Mesendoderm (in vitro differentiated cells): ENCODE results near the gene RERE.
"Not testable (repeated sequence)": the region's sequence is repeated elsewhere in the genome, so short reads cannot be mapped to it uniquely, and the experiment has no call there.

ENCODE experiments used
- DNase-seq: peaks from one replicate; pipeline ENCODE4 v3.0.0; 2013
- H2AK5ac ChIP-seq: 2 replicates; pipeline ENCODE4 v1.6.1; 2013; ENCODE audit warnings: low read length, inconsistent platforms
- H2BK120ac ChIP-seq: 2 replicates; pipeline ENCODE4 v1.6.1; 2013; ENCODE audit warnings: low read depth, mild to moderate bottlenecking, low read length, moderate library complexity, mixed read lengths
- H2BK15ac ChIP-seq: replicated peaks from 2 replicates; pipeline ENCODE4 v1.6.1; 2013; ENCODE audit warnings: low read depth, mild to moderate bottlenecking, moderate library complexity
- H2BK5ac ChIP-seq: 2 replicates; pipeline ENCODE4 v1.6.1; 2013; ENCODE audit warnings: low read length, inconsistent platforms
- H3K18ac ChIP-seq: 2 replicates; pipeline ENCODE4 v1.6.1; 2013; ENCODE audit warnings: mild to moderate bottlenecking, low read length, mixed read lengths
- H3K23ac ChIP-seq: one replicate; pipeline ENCODE4 v1.6.1; 2013; ENCODE audit warnings: low read length
- H3K27ac ChIP-seq: 2 replicates; pipeline ENCODE4 v1.5.1; 2013; ENCODE audit warnings: low read depth, mild to moderate bottlenecking, inconsistent platforms, low read length, moderate library complexity
- H3K27me3 ChIP-seq: 2 replicates; pipeline ENCODE4 v1.6.1; 2013; ENCODE audit warnings: low read length, control low read depth, mild to moderate bottlenecking, inconsistent platforms; ENCODE audit not compliant: insufficient read depth, poor library complexity
- H3K36me3 ChIP-seq: 2 replicates; pipeline ENCODE4 v1.6.1; 2013; ENCODE audit warnings: low read length, inconsistent platforms; ENCODE audit not compliant: control insufficient read depth, insufficient read depth
- H3K4ac ChIP-seq: one replicate; pipeline ENCODE4 v1.6.1; 2013; ENCODE audit warnings: low read depth, mild to moderate bottlenecking, low read length, moderate library complexity
- H3K4me1 ChIP-seq: 2 replicates; pipeline ENCODE4 v1.6.1; 2013; ENCODE audit warnings: low read depth, low read length, inconsistent platforms; ENCODE audit not compliant: control insufficient read depth
- H3K4me2 ChIP-seq: 2 replicates; pipeline ENCODE4 v1.6.1; 2013; ENCODE audit warnings: low read length
- H3K4me3 ChIP-seq: 2 replicates; pipeline ENCODE4 v1.5.1; 2013; ENCODE audit warnings: mild to moderate bottlenecking, low read length
- H3K56ac ChIP-seq: one replicate; pipeline ENCODE4 v1.6.1; 2013; ENCODE audit warnings: low read length
- H3K79me1 ChIP-seq: 2 replicates; pipeline ENCODE4 v1.6.1; 2013; ENCODE audit warnings: low read length, inconsistent platforms
- H3K79me2 ChIP-seq: 2 replicates; pipeline ENCODE4 v1.6.1; 2013; ENCODE audit warnings: mild to moderate bottlenecking, low read length; ENCODE audit not compliant: control insufficient read depth, insufficient read depth
- H3K9ac ChIP-seq: 2 replicates; pipeline ENCODE4 v1.6.1; 2013; ENCODE audit warnings: low read length, inconsistent platforms
- H4K5ac ChIP-seq: one replicate; pipeline ENCODE4 v1.6.1; 2013; ENCODE audit warnings: low read length
- H4K8ac ChIP-seq: one replicate; pipeline ENCODE4 v1.6.1; 2013; ENCODE audit warnings: low read depth, mild to moderate bottlenecking, control low read depth, low read length, moderate library complexity
- WGBS: extraction: QIAGEN DNeasy Blood & Tissue Kit; methylation state at CpG from one replicate; pipeline ENCODE4 v1.1.7; 2013; ENCODE audit warnings: low lambda C conversion rate, missing lambda C conversion rate; ENCODE audit not compliant: insufficient coverage; ENCODE audit errors: extremely low coverage; 5-methylcytosine and 5-hydroxymethylcytosine counted together

Gene RERE

GRCh38 chr1:8621034-8621582, 196.3 kb downstream of the RERE start:
- peaks cover 12% of the 10 kb centered on the region for H3K79me2 ChIP-seq
- DNase-seq, H2BK5ac ChIP-seq, H3K4me1 ChIP-seq, H3K27ac ChIP-seq, H3K56ac ChIP-seq, H4K5ac ChIP-seq, H3K23ac ChIP-seq, H3K4me3 ChIP-seq, H4K8ac ChIP-seq, H3K18ac ChIP-seq, H3K79me1 ChIP-seq, H3K27me3 ChIP-seq, H2BK15ac ChIP-seq, H3K9ac ChIP-seq, H3K36me3 ChIP-seq, H2BK120ac ChIP-seq, H2AK5ac ChIP-seq, H3K4ac ChIP-seq, H3K4me2 ChIP-seq: not testable (repeated sequence)
- WGBS, result no CpG with 5 or more reads among the region's 9 CpGs

- H3K56ac ChIP-seq, H3K36me3 ChIP-seq, H2BK5ac ChIP-seq, H3K4ac ChIP-seq, H2BK120ac ChIP-seq, DNase-seq, H3K4me2 ChIP-seq, H3K4me1 ChIP-seq, H3K79me1 ChIP-seq, H3K79me2 ChIP-seq, H2BK15ac ChIP-seq, H4K5ac ChIP-seq, H4K8ac ChIP-seq, H3K27ac ChIP-seq, H3K18ac ChIP-seq, H2AK5ac ChIP-seq, H3K23ac ChIP-seq, H3K9ac ChIP-seq, H3K27me3 ChIP-seq, H3K4me3 ChIP-seq: not testable (repeated sequence)
- WGBS, result no CpG with 5 or more reads among the region's 2 CpGs
Observed at GRCh38 chr1:8619917-8620502, 197.4 kb downstream of the RERE start.

GRCh38 chr1:8619419-8619818, 198.0 kb downstream of the RERE start:
- not testable (repeated sequence) for H3K4ac ChIP-seq, H3K4me3 ChIP-seq, H3K9ac ChIP-seq, H3K27ac ChIP-seq, H3K56ac ChIP-seq, H3K27me3 ChIP-seq, H2BK120ac ChIP-seq, H2AK5ac ChIP-seq, H3K36me3 ChIP-seq, H2BK15ac ChIP-seq, H2BK5ac ChIP-seq, H3K18ac ChIP-seq, H3K4me2 ChIP-seq, H3K79me2 ChIP-seq, H3K79me1 ChIP-seq, H3K4me1 ChIP-seq, DNase-seq, H4K5ac ChIP-seq, H4K8ac ChIP-seq, H3K23ac ChIP-seq
- no CpG with 5 or more reads among the region's 2 CpGs for WGBS

GRCh38 chr1:8616791-8617190, 200.6 kb downstream of the RERE start:
- H3K9ac ChIP-seq, H3K56ac ChIP-seq, DNase-seq, H3K4me2 ChIP-seq, H3K27ac ChIP-seq, H2BK120ac ChIP-seq, H3K79me2 ChIP-seq, H3K36me3 ChIP-seq, H3K27me3 ChIP-seq, H2AK5ac ChIP-seq, H3K4me3 ChIP-seq, H4K8ac ChIP-seq, H3K4ac ChIP-seq, H2BK5ac ChIP-seq, H3K4me1 ChIP-seq, H2BK15ac ChIP-seq, H3K23ac ChIP-seq, H3K79me1 ChIP-seq, H3K18ac ChIP-seq, H4K5ac ChIP-seq: not testable (repeated sequence)
- no CpG with 5 or more reads among the region's 8 CpGs for WGBS

GRCh38 chr1:8611634-8612515, 205.6 kb downstream of the RERE start:
- WGBS, result no CpG with 5 or more reads among the region's 3 CpGs

More at GRCh38 chr1:8611634-8612515, 205.6 kb downstream of the RERE start:
- H3K79me1 ChIP-seq, H4K8ac ChIP-seq, H3K56ac ChIP-seq, H3K27me3 ChIP-seq, H3K9ac ChIP-seq, H3K4ac ChIP-seq, H3K4me3 ChIP-seq, H3K79me2 ChIP-seq, DNase-seq, H2BK5ac ChIP-seq, H3K23ac ChIP-seq, H2BK120ac ChIP-seq, H3K36me3 ChIP-seq, H3K4me1 ChIP-seq, H2BK15ac ChIP-seq, H4K5ac ChIP-seq, H2AK5ac ChIP-seq, H3K27ac ChIP-seq, H3K4me2 ChIP-seq, H3K18ac ChIP-seq: not testable (repeated sequence)
